Sigmoid colon (tissue), 4 donors: ENCODE data around the gene ELF1.

ENCODE experiments used
- EP300 ChIP-seq, 4 donors: sonication (generic); formaldehyde crosslinking; IDR thresholded peaks; one replicate each; pipeline ENCODE4 v1.6.1; 2017; ENCODE audit warnings: antibody characterized with exemption in 4 of 4
- POLR2A ChIP-seq, 2 donors: fragments of 450-650 bp; IDR thresholded peaks; one replicate each; pipeline ENCODE4 v1.6.1; 2016; ENCODE audit warnings: antibody characterized with exemption in 2 of 2, mild to moderate bottlenecking in 2 of 2, moderate library complexity in 2 of 2
- POLR2AphosphoS5 ChIP-seq, 4 donors: sonication (generic); formaldehyde crosslinking; IDR thresholded peaks; one replicate each; pipeline ENCODE4 v1.6.1; 2017; ENCODE audit warnings: antibody characterized with exemption in 4 of 4
- TF ChIP-seq, protein P1 (sequence below), 4 experiments: fragments of 450-650 bp in 3 of 4; fragments of 200-600 bp in 1 of 4; IDR thresholded peaks; one replicate each; pipeline ENCODE4 v1.5.1; 2016 to 2019; ENCODE audit warnings: antibody characterized with exemption in 4 of 4, mild to moderate bottlenecking in 3 of 4, moderate library complexity in 2 of 4

DNA sequence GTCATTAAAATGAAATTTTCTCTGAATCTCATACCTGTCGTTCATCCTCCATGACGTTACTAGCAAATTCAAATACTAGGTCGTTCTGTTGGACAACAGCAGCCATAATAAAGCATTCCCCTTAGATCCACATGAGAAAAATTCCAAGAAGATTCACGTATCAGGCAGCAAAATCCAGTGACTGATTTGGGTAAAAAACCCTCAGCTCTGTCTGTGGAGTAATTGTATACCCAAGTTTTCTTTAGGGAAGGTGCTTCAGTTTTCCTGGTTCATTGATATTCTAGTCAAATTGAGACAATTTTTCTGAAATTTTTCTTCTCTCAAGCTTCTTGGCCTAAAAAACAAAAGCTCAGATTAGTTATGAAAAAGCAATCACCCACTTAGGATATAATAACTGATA lies 37.2 kb downstream of the ELF1 start:
- TF ChIP-seq, protein P1, sequence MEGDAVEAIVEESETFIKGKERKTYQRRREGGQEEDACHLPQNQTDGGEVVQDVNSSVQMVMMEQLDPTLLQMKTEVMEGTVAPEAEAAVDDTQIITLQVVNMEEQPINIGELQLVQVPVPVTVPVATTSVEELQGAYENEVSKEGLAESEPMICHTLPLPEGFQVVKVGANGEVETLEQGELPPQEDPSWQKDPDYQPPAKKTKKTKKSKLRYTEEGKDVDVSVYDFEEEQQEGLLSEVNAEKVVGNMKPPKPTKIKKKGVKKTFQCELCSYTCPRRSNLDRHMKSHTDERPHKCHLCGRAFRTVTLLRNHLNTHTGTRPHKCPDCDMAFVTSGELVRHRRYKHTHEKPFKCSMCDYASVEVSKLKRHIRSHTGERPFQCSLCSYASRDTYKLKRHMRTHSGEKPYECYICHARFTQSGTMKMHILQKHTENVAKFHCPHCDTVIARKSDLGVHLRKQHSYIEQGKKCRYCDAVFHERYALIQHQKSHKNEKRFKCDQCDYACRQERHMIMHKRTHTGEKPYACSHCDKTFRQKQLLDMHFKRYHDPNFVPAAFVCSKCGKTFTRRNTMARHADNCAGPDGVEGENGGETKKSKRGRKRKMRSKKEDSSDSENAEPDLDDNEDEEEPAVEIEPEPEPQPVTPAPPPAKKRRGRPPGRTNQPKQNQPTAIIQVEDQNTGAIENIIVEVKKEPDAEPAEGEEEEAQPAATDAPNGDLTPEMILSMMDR (IDR thresholded peaks at IDR 0.05), result no peak
- no peak for TF ChIP-seq POLR2A (IDR thresholded peaks at IDR 0.05)
- TF ChIP-seq POLR2AphosphoS5 (IDR thresholded peaks at IDR 0.05), result no peak
- TF ChIP-seq EP300 (IDR thresholded peaks at IDR 0.05), result no peak
